HTR-8/SVneo (cell line): ENCODE results near the gene RAMACL.
"Not testable (repeated sequence)": the region's sequence is repeated elsewhere in the genome, so short reads cannot be mapped to it uniquely, and the experiment has no call there.

Source experiments
- DNase-seq: peaks from one replicate; pipeline ENCODE4 v3.0.0; 2011; ENCODE audit warnings: low spot score, mixed read lengths; ENCODE audit not compliant: insufficient read length
- FAIRE-seq: peaks from 2 replicates; lab custom pipeline; 2011; peaks lifted over from hg19 to GRCh38; lab: Jason Lieb, UNC

Gene RAMACL

GRCh38 chr6:166598441-166599138 is 12.1 kb upstream of the RAMACL start:
- DNase-seq (no peak), FAIRE-seq (no peak)

GRCh38 chr6:166597711-166598440 is 11.4 kb upstream of the RAMACL start:
- FAIRE-seq (no peak), DNase-seq (no peak)

GRCh38 chr6:166596776-166597507 is 10.5 kb upstream of the RAMACL start:
- FAIRE-seq (no peak), DNase-seq (no peak)

GRCh38 chr6:166595949-166596348 is 9.5 kb upstream of the RAMACL start:
- DNase-seq, result no peak
- FAIRE-seq, result no peak

- DNase-seq (no peak), FAIRE-seq (no peak)
Measured at GRCh38 chr6:166595061-166595780, 8.7 kb upstream of the RAMACL start.

GRCh38 chr6:166592821-166593220 is 6.3 kb upstream of the RAMACL start:
- FAIRE-seq (no peak), DNase-seq (no peak)

- DNase-seq, result no peak
- no peak for FAIRE-seq
Measured at GRCh38 chr6:166591961-166592520, 5.6 kb upstream of the RAMACL start.

GRCh38 chr6:166591026-166591425 is 4.5 kb upstream of the RAMACL start:
- DNase-seq (no peak), FAIRE-seq (no peak)

- FAIRE-seq (no peak), DNase-seq (no peak)
Measured at GRCh38 chr6:166589786-166590574, 3.5 kb upstream of the RAMACL start.

- DNase-seq (no peak), FAIRE-seq (no peak)
Measured at GRCh38 chr6:166589337-166589731, 2.9 kb upstream of the RAMACL start.

GRCh38 chr6:166588691-166589336 is 2.3 kb upstream of the RAMACL start:
- FAIRE-seq (no peak), DNase-seq (no peak)

- DNase-seq (no peak), FAIRE-seq (no peak)
Measured at GRCh38 chr6:166587631-166588413, 1.3 kb upstream of the RAMACL start.

GRCh38 chr6:166584853-166585429 is 1.5 kb downstream of the RAMACL start:
- FAIRE-seq (no peak), DNase-seq (no peak)

- no peak for DNase-seq
Measured at GRCh38 chr6:166584155-166584554, 2.3 kb downstream of the RAMACL start.

GRCh38 chr6:166583230-166583965 is 3.1 kb downstream of the RAMACL start:
- FAIRE-seq, result no peak

More at GRCh38 chr6:166584155-166584554, 2.3 kb downstream of the RAMACL start:
- FAIRE-seq, result no peak

GRCh38 chr6:166582258-166582657 is 4.2 kb downstream of the RAMACL start:
- no peak for FAIRE-seq
- DNase-seq, result no peak

More at GRCh38 chr6:166583230-166583965, 3.1 kb downstream of the RAMACL start:
- no peak for DNase-seq

- not testable (repeated sequence) for DNase-seq, FAIRE-seq
Measured at GRCh38 chr6:166581801-166582200, 4.7 kb downstream of the RAMACL start.
